ENCODE data around the gene PLCB4.

Gene PLCB4

GRCh38 chr20:9220874-9221547 lies 152.1 kb downstream of the PLCB4 start:
- DNase-seq (ENCODE audit: low read depth in 2 of 2): no peak

GRCh38 chr20:9223296-9223695 lies 154.4 kb downstream of the PLCB4 start:
- DNase-seq (ENCODE audit: low read depth in 2 of 2): no peak

GRCh38 chr20:9225879-9226278 lies 157.0 kb downstream of the PLCB4 start:
- no peak for DNase-seq (ENCODE audit: low read depth in 2 of 2)

GRCh38 chr20:9227896-9228615 lies 159.2 kb downstream of the PLCB4 start:
- DNase-seq (ENCODE audit: low read depth in 2 of 2): no peak

GRCh38 chr20:9228774-9229450 lies 160.0 kb downstream of the PLCB4 start:
- no peak for DNase-seq (ENCODE audit: low read depth in 2 of 2)

GRCh38 chr20:9230406-9230805 lies 161.5 kb downstream of the PLCB4 start:
- no peak for DNase-seq (ENCODE audit: low read depth in 2 of 2)

- no peak for DNase-seq (ENCODE audit: low read depth in 2 of 2)
Measured at GRCh38 chr20:9233804-9234203, 164.9 kb downstream of the PLCB4 start.

- DNase-seq (ENCODE audit: low read depth in 2 of 2): no peak
Measured at GRCh38 chr20:9235518-9235917, 166.6 kb downstream of the PLCB4 start.

GRCh38 chr20:9236458-9236857 lies 167.6 kb downstream of the PLCB4 start:
- no peak for DNase-seq (ENCODE audit: low read depth in 2 of 2)

GRCh38 chr20:9241232-9241692 lies 172.4 kb downstream of the PLCB4 start:
- DNase-seq (ENCODE audit: low read depth in 2 of 2): no peak

GRCh38 chr20:9241721-9242427 lies 173.0 kb downstream of the PLCB4 start:
- no peak for DNase-seq (ENCODE audit: low read depth in 2 of 2)

- no peak for DNase-seq (ENCODE audit: low read depth in 2 of 2)
Measured at GRCh38 chr20:9243986-9244385, 175.1 kb downstream of the PLCB4 start.

GRCh38 chr20:9244811-9245210 lies 175.9 kb downstream of the PLCB4 start:
- DNase-seq (ENCODE audit: low read depth in 2 of 2): no peak

GRCh38 chr20:9246731-9247130 lies 177.8 kb downstream of the PLCB4 start:
- no peak for DNase-seq (ENCODE audit: low read depth in 2 of 2)

- DNase-seq (ENCODE audit: low read depth in 2 of 2): no peak
Measured at GRCh38 chr20:9250511-9250910, 181.6 kb downstream of the PLCB4 start.

- DNase-seq (ENCODE audit: low read depth in 2 of 2): no peak
Measured at GRCh38 chr20:9253006-9253539, 184.2 kb downstream of the PLCB4 start.

- no peak for DNase-seq (ENCODE audit: low read depth in 2 of 2)
Measured at GRCh38 chr20:9255171-9255570, 186.3 kb downstream of the PLCB4 start.

- no peak for DNase-seq (ENCODE audit: low read depth in 2 of 2)
Measured at GRCh38 chr20:9256393-9256792, 187.5 kb downstream of the PLCB4 start.

GRCh38 chr20:9258901-9259300 lies 190.0 kb downstream of the PLCB4 start:
- DNase-seq (ENCODE audit: low read depth in 2 of 2): no peak

- no peak for DNase-seq (ENCODE audit: low read depth in 2 of 2)
Measured at GRCh38 chr20:9260027-9260426, 191.1 kb downstream of the PLCB4 start.

GRCh38 chr20:9261781-9262180 lies 192.9 kb downstream of the PLCB4 start:
- no peak for DNase-seq (ENCODE audit: low read depth in 2 of 2)

GRCh38 chr20:9262653-9263194 lies 193.8 kb downstream of the PLCB4 start:
- no peak for DNase-seq (ENCODE audit: low read depth in 2 of 2)

All from stimulated activated CD8-positive, alpha-beta memory T cell treated with anti-CD3 and anti-CD28 coated beads, Interleukin-15, amount 100 ng/mL, for 4 hours (primary cell).